ENCODE results near the gene NGF.
"Not testable (repeated sequence)": the region's sequence is repeated elsewhere in the genome, so short reads cannot be mapped to it uniquely, and the experiment has no call there.

Gene NGF

DNA sequence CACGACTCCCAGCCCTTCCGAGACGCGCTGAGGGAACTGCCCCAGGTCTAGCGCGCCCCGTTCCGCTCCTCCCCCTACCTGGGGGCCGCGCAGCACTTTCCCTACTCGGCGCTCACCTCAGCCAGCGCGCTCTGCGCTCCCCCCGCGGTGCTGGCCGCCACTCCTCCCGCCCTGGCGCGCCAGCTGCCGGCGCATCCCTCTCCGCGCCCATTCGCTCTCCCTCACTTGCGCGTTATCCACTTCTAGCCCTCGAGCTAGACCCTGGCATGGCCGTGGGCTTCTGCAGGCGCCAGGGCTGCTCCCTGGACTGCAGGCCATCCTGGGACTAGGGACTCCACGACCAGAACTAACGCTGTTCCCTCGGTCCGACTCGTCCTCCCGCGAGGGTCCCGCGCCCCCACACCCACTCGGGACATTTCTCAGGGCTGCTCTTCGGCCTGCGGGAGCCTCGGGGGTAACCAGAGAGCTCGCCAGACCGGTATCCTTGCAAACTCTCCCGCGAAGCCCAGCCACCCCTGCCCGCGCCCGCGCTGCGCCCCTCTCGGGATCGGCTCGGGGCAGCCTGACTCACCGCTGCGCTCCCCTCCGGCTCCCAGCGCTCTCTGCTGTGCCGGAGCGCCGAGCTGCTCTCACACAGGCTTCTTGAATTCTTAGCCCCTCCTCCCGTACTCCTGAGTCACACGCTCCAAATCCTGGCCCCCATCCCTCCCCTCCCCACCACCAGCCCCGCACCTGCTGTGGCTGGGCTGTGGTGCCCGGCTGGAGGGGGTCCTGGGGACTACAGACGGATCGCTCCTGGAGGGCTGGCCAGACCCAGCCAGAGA is at the start of gene NGF:
Gene NGF (minus strand): TSS at position 617 of the 824 bp plus-strand sequence. CDS start 51,454 bp downstream, outside the sequence.
- no peak for DNase-seq

DNA sequence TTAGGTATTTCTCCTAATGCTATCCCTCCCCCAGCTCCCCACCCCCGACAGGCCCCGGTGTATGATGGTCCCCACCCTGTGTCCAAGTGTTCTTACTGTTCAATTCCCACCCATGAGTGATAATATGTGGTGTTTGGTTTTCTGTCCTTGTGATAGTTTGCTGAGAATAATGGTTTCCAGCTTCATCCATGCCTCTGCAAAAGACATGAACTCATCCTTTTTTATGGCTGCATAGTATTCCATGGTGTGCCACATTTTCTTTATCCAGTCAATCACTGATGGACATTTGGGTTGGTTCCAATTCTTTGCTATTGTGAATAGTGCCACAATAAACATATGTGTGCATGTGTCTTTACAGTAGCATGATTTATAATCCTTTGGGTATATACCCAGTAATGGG is 45.4 kb upstream of the NGF start:
- not testable (repeated sequence) for DNase-seq

DNA sequence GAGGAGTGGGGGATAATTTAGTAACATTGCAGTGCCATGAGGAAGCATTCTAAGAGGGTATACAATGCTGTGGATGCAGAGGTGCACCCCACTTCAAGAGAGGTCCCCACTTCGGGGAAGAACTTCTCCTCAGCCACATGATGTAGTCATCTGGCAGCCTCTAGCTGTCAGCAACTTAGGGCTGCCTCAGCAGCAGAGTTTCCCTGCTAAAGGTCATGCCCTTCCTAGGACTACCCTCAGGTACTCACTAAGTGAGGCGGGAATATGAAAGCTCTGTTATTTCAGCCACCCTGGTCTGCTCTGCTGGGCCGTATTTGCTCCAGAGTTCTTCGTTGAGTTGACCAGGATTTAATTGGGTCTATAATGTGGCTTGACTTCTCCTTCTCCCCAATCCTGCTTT is 41.9 kb upstream of the NGF start:
- DNase-seq, result no peak

- DNase-seq, result no peak
Observed at GRCh38 chr1:115377411-115377810, 39.4 kb upstream of the NGF start.

GRCh38 chr1:115374598-115374997 is 36.5 kb upstream of the NGF start:
- no peak for DNase-seq

- DNase-seq, result no peak
Observed at GRCh38 chr1:115373305-115373704, 35.3 kb upstream of the NGF start.

- DNase-seq, result no peak
Observed at GRCh38 chr1:115365738-115366137, 27.7 kb upstream of the NGF start.

DNA sequence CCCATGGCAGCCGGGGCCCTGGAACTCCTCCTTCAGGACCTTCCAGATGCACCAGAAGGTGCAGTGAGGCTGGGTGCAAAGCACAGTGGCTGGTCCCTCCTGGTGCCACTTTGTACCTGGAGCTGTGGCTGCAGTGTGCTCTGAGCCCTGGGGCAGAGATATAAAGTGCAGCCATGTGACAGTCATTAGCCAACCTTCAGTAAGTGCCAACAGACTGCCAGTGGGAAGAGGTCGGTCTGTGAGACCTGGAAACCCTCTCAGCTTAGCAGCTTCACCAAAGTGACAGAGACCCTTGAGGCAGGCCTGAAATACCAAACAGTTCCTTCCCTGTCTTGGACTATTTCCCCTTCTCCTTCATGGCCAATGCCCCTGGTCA is 26.7 kb upstream of the NGF start:
- no peak for DNase-seq

DNA sequence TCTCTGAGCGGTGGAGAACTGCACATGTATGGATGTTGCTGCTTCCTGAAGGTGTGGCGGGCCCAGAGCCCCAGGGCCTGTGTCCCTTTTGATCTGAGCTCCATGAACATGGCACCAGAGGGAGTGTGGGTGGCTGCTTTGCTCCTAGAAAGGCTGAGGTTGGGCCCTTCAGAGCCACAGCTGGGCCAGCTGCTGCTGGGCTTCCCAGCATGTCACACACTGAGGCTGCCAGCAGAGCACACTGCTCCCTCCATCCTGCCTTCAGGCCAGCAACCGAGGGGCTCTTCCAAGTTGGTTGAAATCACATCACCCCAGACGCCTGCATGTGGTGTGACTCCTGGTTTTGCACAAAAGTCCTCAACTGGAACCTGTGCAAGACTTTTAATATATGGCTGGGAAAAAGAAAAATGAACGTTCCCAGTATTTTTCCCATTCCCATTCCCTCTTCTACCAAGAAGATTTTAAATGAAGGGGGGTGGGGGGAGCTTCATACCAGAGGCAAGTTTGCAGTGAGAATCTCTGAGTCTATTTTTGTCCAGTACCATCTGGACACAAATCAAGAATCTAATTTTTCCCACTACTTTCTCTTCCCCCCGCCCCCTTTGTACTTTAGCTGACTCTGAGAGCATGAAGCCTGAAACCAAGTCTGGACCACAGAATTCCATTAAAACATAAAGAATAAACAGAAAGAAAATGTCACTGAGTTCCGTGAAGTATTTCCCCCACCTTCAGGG is 26.2 kb upstream of the NGF start:
- no peak for DNase-seq

- DNase-seq, result no peak
Observed at GRCh38 chr1:115363171-115363570, 25.1 kb upstream of the NGF start.

DNA sequence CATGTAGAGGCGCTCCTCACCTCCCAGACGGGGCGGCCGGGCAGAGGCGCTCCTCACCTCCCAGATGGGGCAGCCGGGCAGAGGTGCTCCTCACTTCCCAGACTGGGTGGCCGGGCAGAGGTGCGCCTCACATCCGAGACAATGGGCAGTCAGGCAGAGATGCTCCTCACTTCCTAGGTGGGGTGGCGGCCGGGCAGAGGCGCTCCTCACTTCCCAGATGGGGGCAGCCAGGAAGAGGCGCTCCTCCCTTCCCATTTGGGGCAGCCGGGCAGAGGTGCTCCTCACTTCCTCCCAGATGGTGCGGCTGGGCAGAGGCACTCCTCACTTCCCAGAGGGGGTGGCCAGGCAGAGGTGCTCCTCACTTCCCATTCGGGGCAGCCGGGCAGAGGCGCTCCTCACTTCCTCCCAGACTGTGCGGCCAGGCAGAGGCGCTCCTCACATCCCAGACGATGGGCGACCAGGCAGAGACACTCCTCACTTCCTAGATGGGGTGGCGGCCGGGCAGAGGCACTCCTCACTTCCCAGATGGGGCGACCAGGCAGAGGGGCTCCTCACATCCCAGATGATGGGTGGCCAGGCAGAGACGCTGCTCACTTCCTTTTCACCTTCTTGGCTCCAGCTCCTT is 22.6 kb upstream of the NGF start:
- DNase-seq, result not testable (repeated sequence)

DNA sequence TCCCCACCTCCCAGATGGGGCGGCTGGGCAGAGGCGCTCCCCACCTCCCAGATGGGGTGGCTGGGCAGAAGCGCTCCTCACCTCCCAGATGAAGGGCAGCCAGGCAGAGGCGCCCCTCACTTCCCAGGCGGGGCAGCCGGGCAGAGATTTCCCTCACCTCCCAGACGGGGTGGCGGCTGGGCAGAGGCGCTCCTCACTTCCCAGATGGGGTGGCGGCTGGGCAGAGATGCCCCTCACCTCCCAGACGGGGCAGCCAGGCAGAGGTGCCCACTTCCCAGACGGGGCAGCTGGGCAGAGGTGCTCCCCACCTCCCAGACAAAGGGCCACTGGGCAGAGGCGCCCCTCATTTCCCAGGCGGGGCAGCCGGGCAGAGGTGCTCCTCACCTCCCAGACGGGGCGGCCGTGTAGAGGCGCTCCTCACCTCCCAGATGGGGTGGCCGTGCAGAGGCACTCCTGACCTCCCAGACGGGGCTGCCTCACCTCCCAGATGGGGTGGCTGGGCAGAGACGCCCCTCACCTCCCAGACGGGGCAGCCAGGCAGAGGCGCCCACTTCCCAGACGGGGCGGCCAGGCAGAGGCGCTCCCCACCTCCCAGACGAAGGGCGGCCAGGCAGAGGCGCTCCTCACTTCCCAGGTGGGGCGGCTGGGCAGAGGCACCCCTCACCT is 21.9 kb upstream of the NGF start:
- DNase-seq, result not testable (repeated sequence)

DNA sequence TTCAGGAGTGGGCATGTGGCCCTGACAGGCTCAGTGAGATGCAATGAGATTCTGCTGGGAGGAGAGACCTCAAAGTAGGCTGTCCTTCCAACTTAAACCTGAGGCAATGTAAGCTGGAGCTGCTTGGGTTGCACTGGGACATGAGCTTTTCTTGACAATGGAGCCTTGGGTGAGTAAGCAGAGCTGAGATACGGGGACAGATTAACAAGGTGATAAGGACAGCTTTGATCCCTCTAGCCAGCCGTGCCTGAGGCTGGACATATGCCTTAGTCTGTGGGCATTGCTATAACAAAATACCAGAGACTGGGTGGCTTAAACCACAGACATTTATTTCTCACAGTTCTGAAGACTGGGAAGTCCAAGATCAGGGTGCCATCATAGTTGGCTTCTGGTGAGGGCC is 18.3 kb upstream of the NGF start:
- DNase-seq, result no peak

- DNase-seq, result no peak
Observed at GRCh38 chr1:115355069-115355468, 17.0 kb upstream of the NGF start.

GRCh38 chr1:115351143-115351542 is 13.1 kb upstream of the NGF start:
- DNase-seq, result no peak

GRCh38 chr1:115348636-115349035 is 10.6 kb upstream of the NGF start:
- DNase-seq, result no peak

DNA sequence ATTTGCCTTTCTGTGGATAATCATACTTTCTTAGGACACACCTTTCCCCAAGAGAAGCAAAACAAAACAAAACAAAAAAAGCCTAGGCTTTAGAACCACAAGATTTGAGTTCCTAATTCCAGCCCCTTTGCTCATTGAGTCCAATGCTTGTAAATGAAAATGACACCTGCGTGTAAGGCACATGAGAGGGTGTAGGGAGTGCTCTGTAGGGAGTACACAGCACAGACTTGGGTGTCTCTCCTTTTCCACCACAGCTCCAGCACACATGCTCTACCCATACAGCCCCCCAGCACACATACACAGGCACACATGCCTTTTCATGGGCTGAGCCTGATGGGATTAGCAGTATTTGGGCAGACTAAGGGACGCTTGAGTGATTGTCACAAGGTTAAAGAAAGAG is 9.2 kb upstream of the NGF start:
- DNase-seq, result no peak

DNA sequence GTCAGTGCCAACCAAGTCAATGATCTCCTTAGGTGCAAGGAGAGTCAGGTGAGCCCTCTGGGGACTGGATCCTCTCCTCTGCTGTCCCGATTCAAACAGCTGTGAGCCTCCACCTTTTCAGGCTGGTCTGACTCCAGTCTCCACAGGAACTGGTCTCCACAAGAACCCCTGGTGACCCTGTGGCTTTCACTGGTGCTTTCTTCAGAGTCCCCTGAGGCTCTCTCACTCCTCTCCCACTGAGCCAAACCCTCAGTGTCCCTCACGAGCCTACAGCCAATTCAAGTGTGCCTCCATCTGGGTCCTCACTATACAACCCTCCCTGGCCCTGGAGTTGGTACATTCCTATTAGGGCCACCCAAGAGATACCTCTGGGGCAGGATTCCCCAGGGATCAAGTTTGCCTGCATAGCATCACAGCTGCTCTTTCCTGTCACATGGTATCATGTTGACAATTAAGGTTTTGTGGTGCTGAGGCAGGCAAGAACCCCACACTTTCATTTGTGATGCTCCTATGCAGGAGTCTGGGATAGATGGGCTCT is 5.2 kb upstream of the NGF start:
- DNase-seq, result no peak

DNA sequence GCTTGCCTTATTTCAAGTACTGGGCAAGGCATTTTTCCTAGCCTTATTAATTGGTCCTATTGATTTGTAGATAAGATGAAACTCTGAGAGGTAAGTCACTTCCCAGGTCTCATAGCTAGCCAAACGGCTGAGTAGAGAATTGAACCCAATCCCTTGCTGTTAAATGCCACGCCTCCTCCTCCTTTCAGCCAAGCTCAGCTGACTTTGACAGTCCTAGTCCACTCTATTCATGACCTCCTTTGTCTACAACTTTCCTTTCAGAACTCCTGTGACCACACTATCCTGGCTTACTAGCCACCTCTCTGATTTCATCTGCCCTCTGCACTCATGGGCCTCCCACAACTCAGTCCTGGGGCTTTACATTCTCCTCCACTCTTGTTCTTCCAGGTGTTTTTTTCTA is 3.9 kb upstream of the NGF start:
- DNase-seq, result no peak

GRCh38 chr1:115340879-115341278 is 2.8 kb upstream of the NGF start:
- DNase-seq, result no peak

GRCh38 chr1:115338457-115338820 is 390 bp upstream of the NGF start:
- DNase-seq, result no peak

GRCh38 chr1:115337276-115337632 is 795 bp downstream of the NGF start:
- no peak for DNase-seq

DNA sequence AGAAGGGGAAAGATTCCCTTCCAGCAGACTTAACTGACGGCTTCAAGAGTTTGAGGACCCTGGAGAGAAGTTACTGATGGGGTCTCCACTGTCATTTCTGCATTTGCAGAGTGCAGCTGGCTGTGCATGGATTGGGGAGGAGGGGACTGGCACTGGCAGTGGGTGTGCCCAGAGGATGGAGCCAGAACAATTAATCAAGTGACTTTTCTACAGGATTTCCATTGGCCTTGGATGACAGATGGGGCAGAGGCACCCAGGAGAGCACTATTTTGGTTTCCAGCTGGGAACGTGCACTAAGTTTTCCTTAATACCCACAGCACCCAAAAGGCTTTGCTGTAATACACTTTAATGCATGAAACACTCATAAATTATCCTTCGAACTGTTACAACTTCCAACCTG is 1.3 kb downstream of the NGF start:
- DNase-seq, result no peak
